Renal cortical epithelial cell (primary cell): ENCODE data around the gene CSNK1G2. TPM values are rescaled to one million over a fixed set of nuclear protein-coding genes. Genes with fewer than 3 reads are reported as not detected.

Experiments used
- DNase-seq: peaks from one replicate; pipeline ENCODE4 v3.0.0-alpha.2; 2011; ENCODE audit warnings: low read depth
- total RNA-seq: library from RNA; depleted of rRNA; stranded (reverse); fragments of >200 nt; gene quantifications from 2 replicates; pipeline ENCODE4 v1.2.3, GENCODE V29; 2014

The CSNK1G2 gene
- total RNA-seq, 1 donor from 2014 or later, result 78.4 TPM

DNA sequence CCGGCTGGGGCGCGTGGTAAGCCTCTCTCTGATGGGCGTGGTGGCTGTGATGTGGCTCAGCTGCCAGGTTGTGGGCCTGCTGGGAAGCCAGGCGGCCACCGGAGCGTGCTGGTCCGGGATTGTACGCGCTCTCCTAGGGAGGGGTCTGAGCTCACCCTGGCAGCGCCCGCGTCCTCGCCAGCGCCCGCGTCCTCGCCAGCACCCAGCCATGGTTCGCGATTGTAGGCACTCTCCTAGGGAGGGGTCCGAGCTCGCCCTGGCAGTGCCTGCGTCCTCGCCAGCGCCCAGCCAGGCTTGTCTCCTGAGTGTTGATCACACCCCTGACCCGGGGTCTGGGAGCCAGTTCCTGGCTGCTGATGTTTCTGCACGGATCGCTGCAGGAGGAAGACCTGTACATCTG is 22.0 kb upstream of the CSNK1G2 start:
- DNase-seq, result no peak

DNA sequence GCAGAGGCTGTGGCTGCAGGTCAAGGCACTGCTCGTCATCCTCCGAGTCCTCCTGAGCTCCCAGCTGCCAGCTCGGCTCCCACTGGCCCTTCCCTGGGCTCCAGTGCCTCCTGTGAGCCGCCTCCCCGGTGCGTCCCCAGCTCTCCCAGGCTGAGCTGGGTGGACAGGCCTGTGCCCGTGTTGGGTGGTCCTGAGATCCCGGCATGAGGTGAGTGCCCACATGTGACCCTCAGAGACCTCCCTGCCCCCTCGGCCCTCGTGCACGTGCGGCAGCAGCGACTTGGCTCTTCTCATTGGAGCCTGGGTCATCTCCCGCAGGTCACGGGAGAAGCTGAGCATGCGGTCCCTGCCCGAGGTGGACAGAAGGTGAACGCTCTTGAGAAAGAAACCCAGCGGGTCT is 20.3 kb upstream of the CSNK1G2 start:
- no peak for DNase-seq

DNA sequence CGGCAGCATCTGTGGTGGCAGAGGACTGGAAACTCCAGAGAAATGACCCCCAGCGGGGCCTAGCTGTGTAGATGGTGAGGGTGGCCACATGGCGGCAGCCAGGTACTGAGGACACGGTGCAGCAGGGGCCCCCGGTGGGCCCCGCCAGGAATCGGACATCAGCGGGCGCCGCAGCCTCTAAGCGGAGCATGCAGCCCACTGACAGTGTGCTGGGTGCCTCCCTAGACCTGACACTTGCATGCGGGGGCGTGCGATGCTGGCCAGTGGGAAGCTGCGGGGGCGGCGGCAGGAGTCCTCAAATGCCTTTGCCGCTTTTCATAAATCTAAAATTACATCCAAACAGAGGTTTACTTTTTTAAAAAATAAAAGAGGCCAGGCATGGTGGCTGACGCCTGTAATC is 19.6 kb upstream of the CSNK1G2 start:
- DNase-seq, result no peak

DNA sequence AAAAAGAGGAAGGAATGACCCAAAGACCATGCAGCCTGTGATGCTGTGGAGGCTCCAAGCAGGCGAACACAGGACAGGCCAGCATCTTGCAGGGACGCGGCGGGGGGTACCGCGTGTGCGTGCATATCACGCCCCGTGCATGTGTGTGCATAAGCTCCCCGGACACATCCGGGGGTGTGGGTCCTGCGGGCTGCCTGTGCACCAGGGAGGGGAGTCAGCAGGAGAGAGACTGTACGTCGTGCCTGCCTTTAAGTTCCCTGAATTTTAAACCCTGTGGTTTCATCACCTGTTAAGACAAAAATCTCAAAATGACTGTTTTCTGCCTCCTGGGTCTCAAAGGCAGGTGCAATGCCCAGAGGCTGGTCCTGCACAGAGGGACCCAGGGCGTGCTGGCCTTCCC is 19.1 kb upstream of the CSNK1G2 start:
- no peak for DNase-seq

DNA sequence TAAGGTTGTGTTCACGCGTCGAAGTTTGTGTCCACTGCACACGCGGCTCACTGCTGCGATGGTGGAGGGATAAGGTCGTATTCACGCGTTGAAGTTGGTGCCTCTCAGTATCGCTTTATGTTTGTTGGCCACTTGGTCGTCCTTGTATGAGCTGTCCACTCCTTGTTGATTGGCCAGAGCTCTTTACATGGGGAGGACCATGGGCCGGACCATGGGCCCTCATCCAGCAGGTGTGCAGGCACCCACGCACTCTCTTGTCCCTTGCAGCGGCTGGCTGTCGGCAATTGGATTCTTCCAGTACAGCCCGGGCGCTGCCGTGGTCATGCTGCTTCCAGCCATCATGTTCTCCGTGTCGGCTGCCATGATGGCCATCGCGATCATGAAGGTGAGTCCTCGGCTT is 18.2 kb upstream of the CSNK1G2 start:
- no peak for DNase-seq

DNA sequence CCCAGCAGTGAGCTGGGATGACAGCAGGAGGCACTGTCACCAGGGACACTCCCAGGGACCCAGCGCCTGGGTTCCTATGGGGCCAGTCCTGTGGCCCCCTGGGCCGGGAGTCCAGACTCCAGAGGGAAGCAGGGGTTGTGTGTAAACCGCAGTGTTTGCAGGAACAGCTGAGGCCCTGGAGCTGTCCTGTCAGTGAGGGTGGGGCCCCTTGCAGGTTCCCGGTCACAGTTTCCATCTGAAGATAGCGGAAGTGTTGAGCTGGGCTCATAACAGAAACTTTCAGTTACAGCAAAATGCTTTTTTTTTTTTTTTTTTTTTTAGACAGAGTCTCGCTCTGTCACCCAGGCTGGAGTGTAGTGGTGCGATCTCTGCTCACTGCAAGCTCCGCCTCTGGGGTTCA is 17.7 kb upstream of the CSNK1G2 start:
- DNase-seq, result no peak

DNA sequence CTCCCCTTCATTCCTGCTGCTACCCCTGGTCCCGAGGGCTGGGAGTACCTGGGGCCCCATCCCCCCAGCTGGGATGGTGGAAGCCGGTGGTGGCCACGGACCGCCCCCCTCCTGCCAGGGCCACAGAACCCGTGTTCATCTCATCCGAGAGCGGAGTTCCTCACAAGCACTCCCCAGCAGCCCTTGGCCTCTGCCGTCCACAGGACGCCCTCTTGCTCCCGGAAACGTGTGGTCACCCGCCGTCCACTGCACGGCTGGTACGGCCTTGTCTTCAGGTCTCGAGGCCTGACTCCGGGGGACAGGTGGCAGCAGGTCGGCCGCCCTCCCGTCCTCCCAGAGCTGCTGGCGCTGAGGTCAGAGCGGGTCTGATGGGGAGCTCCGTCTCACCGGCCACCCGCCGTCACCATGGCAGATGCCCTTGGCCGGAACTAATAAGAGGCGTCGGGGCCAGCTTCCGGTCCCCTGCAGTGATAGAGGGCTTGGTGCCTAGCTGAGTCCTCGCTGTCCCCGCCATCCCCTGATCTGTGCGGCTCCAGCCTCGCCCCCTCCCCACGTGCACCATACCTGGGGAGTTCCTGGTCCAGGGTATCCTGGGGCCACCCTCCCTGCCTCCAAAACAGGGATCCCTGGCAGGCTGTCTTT is 16.5 kb upstream of the CSNK1G2 start:
- DNase-seq, result no peak

DNA sequence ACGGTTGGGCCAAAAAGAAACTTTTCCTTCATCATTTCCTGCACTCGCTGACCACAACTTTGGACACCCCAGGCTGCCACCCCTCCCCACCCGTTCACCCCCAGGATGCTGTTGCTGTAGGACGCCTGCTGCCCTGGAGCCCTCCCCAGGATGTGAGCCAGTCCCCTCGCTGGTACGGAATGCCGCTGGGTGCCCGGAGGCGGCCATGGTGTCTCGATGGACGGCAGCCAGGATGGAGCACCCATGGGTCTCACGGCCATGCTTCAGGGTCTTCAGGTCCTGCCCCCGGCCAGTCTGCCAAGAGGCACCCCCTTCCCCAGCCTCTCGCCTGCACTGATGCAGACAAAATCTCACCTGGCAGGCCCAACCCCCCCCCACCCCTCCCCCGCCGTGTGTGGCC is 15.4 kb upstream of the CSNK1G2 start:
- DNase-seq, result no peak

DNA sequence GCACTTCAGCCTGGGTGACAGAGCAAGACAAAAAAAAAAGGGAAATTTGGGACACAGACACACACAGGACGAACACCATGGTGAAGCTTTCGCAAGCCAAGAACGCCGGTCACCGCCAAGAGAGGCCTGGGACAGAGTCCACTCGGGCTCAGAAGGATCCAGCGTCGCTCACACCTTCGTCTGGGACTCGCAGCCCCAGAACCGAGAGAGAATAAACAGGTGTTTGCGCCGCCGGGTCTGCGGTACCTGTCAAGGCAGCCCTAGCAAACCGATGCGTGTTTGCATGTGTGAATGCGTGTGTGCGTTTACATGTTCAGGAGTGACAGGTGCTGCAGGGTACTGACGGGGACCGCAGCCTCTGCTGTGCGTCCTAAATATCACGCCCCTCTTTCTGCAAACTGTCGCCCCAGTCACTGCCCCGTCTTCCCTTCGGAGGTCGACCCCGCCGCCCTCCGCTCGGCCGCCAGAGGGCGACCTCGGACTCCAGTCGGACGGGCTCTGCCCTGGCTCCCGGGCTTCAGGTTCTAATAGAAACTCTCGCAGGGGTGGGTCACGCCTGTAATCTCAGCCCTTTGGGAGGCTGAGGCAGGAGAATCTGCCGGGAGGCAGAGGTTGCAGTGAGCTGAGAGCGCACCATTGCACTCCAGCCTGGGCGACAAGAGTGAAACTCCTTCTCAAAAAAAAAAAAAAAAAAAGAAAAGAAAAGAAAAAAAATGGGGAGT is 11.8 kb upstream of the CSNK1G2 start:
- peak; percentile 43 for DNase-seq

DNA sequence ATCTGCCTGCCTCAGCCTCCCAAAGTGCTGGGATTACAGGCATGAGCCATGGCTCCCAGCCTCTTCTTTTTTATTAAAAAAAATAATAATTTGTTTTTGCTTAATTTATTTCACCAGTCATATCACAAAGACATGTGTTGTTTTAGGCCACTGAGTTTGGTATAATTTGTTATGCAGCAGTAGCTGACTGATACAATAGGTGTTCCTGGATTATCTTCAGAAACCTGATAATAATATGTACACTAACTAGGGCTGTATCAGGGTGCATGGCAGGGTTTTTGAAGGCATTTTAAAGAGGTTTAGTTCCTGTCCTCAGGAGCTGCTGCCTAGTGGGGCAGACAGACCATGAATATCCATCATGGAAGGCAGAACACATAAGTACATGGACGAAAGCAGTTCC is 9.5 kb upstream of the CSNK1G2 start:
- no peak for DNase-seq

DNA sequence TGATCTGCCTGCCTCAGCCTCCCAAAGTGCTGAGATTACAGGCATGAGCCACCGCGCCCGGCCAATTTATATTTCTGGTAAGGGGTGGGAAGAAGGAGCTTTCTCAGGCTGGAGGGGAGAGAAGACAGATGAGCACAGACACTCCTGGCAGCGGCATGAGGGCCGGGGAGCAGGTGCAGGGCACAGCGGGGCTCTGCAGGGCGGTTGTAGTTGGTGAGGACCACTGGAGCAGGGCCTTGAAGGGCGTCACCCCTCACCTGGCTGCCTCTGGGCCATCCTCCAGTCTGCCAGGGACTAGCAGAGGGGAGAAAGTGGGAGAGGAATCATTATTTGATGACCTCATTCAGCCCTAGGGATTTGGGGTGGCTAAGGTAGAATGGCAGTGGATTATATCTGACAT is 8.6 kb upstream of the CSNK1G2 start:
- DNase-seq, result no peak

DNA sequence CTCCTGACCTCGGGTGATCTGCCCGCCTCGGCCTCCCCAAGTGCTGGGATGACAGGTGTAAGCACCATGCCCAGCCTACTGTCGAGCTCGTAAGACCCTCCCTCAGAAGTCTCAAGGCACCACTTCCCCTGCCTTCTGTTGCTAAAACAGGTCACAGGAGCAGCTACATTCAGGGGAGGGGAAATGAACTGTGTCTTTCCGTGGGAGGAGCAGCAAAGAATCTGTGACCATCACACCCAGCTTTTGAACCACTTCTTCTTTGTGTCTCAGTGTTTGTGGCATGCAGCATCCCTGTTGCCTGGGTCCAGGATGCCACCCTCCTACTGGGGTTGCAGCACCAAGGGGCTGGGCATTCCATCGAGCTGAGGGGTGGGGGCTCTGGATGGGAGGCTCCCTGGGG is 7.7 kb upstream of the CSNK1G2 start:
- no peak for DNase-seq

DNA sequence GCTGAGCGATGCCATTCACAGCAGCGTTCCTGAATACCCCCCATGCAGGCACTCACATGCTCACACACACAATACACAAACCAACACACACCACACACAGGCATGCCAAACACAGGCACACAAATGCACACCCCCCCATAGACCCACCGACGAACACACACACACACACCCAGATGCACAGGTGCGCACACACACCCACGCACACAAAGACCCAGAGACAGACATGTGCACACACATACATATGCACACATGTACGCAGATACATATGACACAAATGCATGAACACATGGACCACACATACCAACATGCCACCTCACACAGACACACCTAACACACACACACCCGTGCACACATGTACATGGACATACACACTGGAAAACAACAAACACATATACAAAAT is 7.0 kb upstream of the CSNK1G2 start:
- no peak for DNase-seq

DNA sequence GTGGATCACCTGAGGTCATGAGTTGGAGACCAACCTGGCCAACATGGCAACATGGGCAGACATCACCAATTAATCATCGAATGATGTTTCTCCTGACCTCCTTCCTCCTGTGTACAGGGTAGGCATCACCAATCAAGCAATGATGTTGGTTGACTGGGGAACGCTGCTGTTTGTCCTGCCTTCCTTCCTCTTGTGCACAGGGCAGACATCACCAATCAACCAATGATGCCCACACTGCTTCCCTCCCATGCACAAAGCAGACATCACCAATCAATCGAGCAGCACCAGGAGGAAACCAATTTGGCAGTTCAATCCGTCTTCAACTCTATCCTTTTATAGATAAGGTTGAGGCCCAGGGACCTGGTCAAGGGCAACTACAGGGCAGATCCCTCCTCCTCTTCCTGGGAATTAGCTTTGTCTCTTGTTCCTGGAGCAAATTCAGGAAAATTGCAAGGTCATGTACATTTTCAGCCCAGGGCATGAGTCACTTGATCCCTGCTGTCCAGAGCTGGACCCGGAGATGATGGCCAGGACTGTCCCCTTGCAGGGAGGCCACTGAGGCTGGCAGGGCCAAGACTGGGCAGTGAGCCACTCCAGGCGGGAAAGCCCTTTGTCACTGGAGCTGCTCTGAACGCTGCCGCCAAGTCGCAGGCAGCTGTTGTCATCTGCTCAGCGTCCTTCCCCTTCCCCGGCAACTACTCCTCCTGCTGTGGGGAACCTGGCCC is 5.3 kb upstream of the CSNK1G2 start:
- DNase-seq, result peak; percentile 9

DNA sequence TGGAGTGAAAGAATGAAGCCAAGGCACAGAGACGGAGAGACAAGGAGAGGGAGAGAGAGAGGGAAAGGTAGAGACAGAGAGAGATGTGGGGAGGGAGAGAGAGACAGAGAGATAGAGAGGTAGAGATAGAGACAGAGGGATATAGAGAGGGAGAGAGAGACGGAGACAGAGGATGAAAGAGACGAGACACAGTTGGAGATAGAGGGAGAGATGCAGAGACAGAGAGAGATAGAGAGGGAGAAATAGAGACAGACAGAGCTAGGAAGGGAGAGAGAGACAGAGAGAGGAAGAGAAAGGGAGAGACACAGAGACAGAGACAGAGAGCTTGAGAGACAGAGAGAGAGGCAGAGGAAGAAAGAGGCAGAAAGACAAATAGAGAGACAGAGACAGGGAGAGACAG is 4.5 kb upstream of the CSNK1G2 start:
- no peak for DNase-seq

DNA sequence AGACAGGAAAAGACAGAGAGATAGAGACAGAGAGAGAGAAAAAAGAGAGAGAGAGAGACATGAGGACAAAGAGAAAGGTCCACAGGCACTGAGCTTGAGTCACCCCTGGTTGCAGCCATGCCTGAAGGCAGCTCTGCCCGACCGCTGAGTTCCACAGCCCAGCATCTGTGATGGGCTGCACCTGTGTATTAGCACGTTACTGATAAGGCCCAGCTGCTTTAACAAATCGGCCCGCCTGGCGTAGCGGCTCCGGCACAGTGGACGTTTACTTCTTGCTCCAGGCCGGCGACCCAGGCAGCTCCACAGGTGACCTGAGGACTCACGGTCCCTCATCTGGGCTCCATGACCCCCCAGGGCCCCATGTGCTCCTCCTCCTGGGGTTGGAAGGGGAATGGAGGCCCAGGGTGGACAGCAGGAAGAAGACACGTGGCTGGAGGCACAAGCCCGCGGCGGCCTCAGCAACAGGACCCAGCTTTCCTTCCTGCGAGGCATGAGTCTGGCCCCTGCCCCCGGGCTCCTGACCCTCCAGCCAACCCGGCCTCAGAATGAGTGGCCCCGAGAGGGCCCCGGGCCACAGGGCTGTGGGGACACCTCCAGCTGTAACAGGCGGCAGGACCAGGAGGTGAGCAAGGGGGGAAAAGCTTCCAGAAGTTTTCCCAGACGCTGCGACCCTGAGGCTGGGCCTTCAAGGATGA is 3.9 kb upstream of the CSNK1G2 start:
- no peak for DNase-seq

DNA sequence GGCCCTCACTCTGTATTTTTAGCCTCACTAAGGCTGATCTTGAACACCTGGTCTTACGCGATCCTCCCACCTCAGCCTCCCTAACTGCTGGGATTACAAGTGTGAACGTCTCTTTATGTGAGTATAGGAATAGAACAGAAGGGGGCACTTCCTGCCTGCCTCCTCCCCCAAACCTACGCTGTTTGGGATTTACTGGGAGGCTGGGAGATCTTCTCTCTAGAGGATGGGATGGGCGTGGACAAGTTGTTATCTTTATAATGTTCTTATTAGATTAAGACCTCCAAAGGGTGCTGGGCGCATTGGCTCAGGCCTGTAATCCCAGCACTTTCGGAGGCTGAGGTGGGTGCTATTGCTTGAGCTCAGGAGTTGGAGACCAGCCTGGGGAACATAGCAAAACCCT is 2.9 kb upstream of the CSNK1G2 start:
- no peak for DNase-seq

DNA sequence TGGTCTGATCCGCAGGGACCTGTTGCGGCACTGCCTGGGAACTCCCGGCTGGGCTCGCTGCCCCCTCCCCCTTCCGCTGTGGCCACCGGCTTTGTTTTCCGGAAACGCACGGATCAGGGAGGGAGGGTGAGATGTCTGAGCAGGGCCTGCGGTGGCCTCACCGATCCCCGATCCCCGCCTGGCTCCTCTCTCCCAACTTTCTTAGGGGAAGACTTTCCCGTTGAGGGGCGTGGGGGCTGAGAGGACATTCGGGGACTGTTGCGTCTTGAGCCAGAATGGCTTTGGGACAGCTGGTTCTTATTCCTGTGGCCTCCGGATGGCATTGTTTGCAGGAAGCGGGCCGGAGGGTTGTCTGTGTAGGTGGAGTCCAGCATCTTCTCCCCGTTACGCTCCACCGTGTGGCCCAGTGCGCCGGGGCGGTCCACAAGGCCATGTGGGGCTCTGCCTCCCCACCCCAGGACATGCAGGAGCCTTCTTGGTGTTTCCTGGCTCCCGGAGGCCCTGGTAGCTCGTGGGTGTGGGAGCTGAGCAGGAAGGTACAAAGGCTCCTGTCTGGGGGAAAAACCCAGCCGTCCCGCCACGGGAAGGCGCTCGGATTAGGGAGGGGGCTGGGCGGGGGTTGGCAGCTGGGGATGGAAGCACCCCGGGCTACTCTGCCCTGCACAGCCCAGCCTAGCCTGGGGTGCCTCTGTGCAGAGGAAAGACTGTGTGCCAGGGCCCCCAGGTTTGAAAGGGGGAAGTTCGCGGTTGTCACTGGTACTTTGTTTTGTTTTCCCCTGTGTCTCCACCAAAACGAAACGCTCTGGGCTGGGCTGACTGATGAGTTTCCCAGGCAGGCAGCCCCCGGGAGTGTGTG is 1.3 kb downstream of the CSNK1G2 start:
- peak; percentile 47 for DNase-seq

DNA sequence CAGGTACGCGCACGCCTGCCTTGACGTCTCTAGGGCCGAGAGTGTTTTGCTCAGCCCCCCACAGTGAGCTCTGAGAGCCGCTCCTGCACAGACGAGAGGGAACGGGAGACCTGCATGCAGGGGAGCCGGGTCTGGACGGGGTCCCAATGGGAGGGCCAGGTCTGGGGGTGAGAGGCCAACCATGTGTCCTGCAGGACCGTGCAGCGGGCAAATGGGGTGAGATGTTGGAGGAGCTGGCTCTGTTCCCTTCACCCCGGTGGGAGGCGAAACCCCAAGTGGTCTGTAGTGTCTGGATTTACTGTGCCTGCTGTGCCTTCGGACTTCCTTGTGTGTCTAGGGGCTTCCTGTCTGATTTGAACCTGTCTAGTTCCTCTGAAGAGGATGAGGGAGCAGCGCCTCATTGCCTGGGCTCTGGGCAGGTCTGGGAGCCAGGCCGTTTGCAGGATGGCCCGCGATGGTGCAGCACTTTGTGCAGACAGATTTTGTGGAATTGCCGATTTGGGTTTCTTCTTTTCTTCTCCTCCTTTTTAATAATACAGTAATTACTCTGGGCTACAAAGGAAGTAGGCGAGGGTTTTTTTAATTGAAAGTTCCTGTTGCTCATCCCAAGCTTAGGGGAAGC is 2.1 kb downstream of the CSNK1G2 start:
- no peak for DNase-seq

DNA sequence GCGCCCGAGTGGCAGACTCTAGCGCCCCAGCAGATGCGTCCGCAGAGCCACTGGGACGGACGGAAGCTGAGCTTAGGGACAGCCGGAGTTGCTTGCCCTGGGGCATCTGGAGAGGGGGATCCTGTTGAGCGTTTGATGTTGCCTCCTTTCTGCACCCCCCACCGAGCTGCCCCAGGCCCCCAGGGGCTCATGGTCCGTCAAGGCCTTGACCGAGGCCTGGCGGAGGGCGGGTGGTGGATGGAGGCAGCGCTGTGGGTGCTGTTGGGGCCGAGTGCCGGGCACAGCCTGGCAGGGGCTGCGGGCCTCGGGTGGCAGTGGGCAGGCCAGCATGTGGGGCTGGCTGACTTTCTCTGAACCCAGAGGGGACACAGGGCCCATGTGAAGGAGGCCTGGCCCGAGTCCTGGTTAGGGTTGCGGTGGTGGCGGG is 2.7 kb downstream of the CSNK1G2 start:
- no peak for DNase-seq
